GM12865 (cell line): ENCODE data around the gene ZNF521.

Experiments used
- DNase-seq: peaks from one replicate; pipeline ENCODE4 v3.0.0; 2010; ENCODE audit warnings: low read depth
- H3K4me3 ChIP-seq: 2 replicates; pipeline ENCODE4 v1.5.1; 2011; ENCODE audit warnings: mild to moderate bottlenecking, low read depth, low read length, control low read depth
- CTCF ChIP-seq: IDR thresholded peaks from 2 replicates; pipeline ENCODE4 v1.5.1; 2011; ENCODE audit warnings: low read length, control low read depth, low read depth, inconsistent platforms; ENCODE audit not compliant: insufficient read depth; ENCODE audit errors: missing control alignments

The ZNF521 gene

GRCh38 chr18:25284281-25284680 is 67.7 kb downstream of the ZNF521 start:
- no peak for DNase-seq
- TF ChIP-seq CTCF = no peak
- no peak overlapping the region for H3K4me3 ChIP-seq

- H3K4me3 ChIP-seq = no peak overlapping the region
- no peak for DNase-seq
- TF ChIP-seq CTCF = no peak
These were observed 68.2 kb downstream of the ZNF521 start for GRCh38 chr18:25283781-25284180.

- DNase-seq = no peak
- H3K4me3 ChIP-seq = no peak overlapping the region
- no peak for TF ChIP-seq CTCF
These were observed 68.9 kb downstream of the ZNF521 start for GRCh38 chr18:25282896-25283703.

GRCh38 chr18:25282282-25282681 is 69.7 kb downstream of the ZNF521 start:
- no peak overlapping the region for H3K4me3 ChIP-seq
- TF ChIP-seq CTCF = no peak
- no peak for DNase-seq

- no peak overlapping the region for H3K4me3 ChIP-seq
- no peak for TF ChIP-seq CTCF
- DNase-seq = no peak
These were observed 70.4 kb downstream of the ZNF521 start for GRCh38 chr18:25281556-25281955.

- no peak for DNase-seq
- no peak overlapping the region for H3K4me3 ChIP-seq
- no peak for TF ChIP-seq CTCF
These were observed 72.0 kb downstream of the ZNF521 start for GRCh38 chr18:25279961-25280360.

GRCh38 chr18:25279556-25279955 is 72.4 kb downstream of the ZNF521 start:
- TF ChIP-seq CTCF = no peak
- no peak for DNase-seq
- no peak overlapping the region for H3K4me3 ChIP-seq
